ENCODE results near the gene TUBGCP4. TPM values are rescaled to one million over a fixed set of nuclear protein-coding genes. Genes with fewer than 3 reads are reported as not detected.

The TUBGCP4 gene
- total and polyA plus RNA-seq, 9 of the 15 experiments (the other 6 are each of a cell fraction or from before 2014, with no cell fraction given) = 10.7 to 50.2 (median 29.6) TPM

GRCh38 chr15:43329960-43330779 lies 40.7 kb upstream of the TUBGCP4 start, which contains the start of gene LCMT2 (continued):
- TF ChIP-seq ZBTB11 (CRISPR knock-in tag; IDR thresholded peaks at IDR 0.05) = peak in 2 of 3 experiments; percentile 61 to 96; a peak in 4 of 6 replicates
- no peak for TF ChIP-seq POLR3A (IDR thresholded peaks at IDR 0.05; ENCODE audit: borderline replicate concordance, extremely low read depth, insufficient read depth, insufficient read length)
- TF ChIP-seq, protein P1, sequence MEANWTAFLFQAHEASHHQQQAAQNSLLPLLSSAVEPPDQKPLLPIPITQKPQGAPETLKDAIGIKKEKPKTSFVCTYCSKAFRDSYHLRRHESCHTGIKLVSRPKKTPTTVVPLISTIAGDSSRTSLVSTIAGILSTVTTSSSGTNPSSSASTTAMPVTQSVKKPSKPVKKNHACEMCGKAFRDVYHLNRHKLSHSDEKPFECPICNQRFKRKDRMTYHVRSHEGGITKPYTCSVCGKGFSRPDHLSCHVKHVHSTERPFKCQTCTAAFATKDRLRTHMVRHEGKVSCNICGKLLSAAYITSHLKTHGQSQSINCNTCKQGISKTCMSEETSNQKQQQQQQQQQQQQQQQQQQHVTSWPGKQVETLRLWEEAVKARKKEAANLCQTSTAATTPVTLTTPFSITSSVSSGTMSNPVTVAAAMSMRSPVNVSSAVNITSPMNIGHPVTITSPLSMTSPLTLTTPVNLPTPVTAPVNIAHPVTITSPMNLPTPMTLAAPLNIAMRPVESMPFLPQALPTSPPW (CRISPR knock-in tag; IDR thresholded peaks at IDR 0.05) = peak; percentile 70
- peak; percentile 81 for TF ChIP-seq NR3C1 (CRISPR knock-in tag; IDR thresholded peaks at IDR 0.05)
- no peak for TF ChIP-seq CEBPB (tag; IDR thresholded peaks at IDR 0.05)
- TF ChIP-seq ARNT (IDR thresholded peaks at IDR 0.05) = no peak
- peak; percentile 94 for TF ChIP-seq SPI1 (IDR thresholded peaks at IDR 0.05; ENCODE audit: borderline replicate concordance, low read depth, low read length)
- TF ChIP-seq TAF15 (IDR thresholded peaks at IDR 0.05; ENCODE audit: low read depth, low read length) = no peak
- TF ChIP-seq TBP (optimal IDR thresholded peaks at IDR 0.05; ENCODE audit: low read depth, low read length) = peak; percentile 89
- TF ChIP-seq ZNF79 (CRISPR knock-in tag; IDR thresholded peaks at IDR 0.05; ENCODE audit: low read depth) = no peak
- TF ChIP-seq NCOA1 (IDR thresholded peaks at IDR 0.05; ENCODE audit: low read depth) = peak; percentile 79; the same call in 1 of the 2 replicates
- peak; percentile 77; the same call in 1 of the 2 replicates for TF ChIP-seq MTA3 (IDR thresholded peaks at IDR 0.05; ENCODE audit: borderline replicate concordance)
- TF ChIP-seq ARID4B (CRISPR knock-in tag; IDR thresholded peaks at IDR 0.05) = peak; percentile 77; the same call in 1 of the 2 replicates
- no peak for TF ChIP-seq ZFP91 (CRISPR knock-in tag; IDR thresholded peaks at IDR 0.05)
- TF ChIP-seq U2AF2 (optimal IDR thresholded peaks at IDR 0.05; ENCODE audit: low read depth, low read length) = no peak

All from K562 (cell line).